GM06990 (cell line): ENCODE data around the gene EMILIN3.

Source experiments
- DNase-seq: peaks from one replicate; pipeline ENCODE4 v3.0.0-alpha.2; 2011; ENCODE audit not compliant: insufficient read length; ENCODE audit errors: extremely low read depth
- H3K27me3 ChIP-seq: replicated peaks from 2 replicates; pipeline ENCODE4 v1.6.0; 2011; ENCODE audit warnings: low read length; ENCODE audit not compliant: control insufficient read depth, insufficient read depth
- H3K36me3 ChIP-seq: 2 replicates; pipeline ENCODE4 v1.5.1; 2011; ENCODE audit warnings: low read length; ENCODE audit not compliant: control insufficient read depth, insufficient read depth
- H3K4me3 ChIP-seq: replicated peaks from 2 replicates; pipeline ENCODE4 v1.5.1; 2011; ENCODE audit warnings: low read depth, mild to moderate bottlenecking, control low read depth, low read length
- CTCF ChIP-seq: IDR thresholded peaks from 2 replicates; pipeline ENCODE4 v1.5.1; 2011; ENCODE audit warnings: low read length, control low read depth, mild to moderate bottlenecking, inconsistent platforms; ENCODE audit not compliant: insufficient read depth, poor library complexity, severe bottlenecking

Gene EMILIN3

DNA sequence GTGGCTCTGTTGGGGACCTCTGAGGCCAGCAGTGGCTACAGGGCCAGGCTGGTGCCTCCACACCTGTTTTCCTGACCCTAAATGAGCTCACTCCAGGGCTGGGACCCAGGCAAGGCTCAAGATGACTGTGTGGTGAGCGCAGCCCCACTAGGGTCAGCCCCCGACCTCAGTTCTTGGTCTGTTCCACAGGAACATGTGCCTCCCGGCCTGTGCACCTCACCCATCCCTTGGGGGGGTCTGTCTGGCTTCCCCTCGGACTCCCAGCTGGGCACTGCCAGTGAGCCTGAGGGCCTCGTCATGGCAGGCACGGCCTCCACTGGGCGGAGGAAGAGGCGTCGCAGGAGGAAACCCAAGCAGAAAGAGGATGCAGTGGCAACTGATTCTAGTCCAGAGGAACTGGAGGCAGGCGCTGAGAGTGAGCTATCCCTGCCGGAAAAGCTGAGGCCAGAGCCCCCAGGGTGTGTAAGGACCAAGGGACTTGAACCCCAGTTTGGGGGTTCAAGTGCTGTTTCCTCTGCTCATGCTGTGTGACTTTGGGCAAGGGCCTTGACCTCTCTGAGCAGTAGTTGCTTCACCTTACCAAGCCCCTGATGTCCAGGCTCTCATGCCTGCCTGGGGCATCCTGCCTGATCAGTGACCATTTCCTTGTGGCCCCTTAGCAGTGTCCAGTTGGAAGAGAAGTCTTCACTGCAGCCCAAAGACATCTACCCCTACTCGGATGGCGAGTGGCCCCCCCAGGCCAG, 18.0 kb downstream of the EMILIN3 start:
- Histone ChIP-seq H3K4me3 (no peak overlapping the region), H3K27me3 (no peaks in the 10 kb centered on the region), H3K36me3 (no peaks in the 10 kb centered on the region)
- TF ChIP-seq CTCF = no peak
- no peak for DNase-seq

DNA sequence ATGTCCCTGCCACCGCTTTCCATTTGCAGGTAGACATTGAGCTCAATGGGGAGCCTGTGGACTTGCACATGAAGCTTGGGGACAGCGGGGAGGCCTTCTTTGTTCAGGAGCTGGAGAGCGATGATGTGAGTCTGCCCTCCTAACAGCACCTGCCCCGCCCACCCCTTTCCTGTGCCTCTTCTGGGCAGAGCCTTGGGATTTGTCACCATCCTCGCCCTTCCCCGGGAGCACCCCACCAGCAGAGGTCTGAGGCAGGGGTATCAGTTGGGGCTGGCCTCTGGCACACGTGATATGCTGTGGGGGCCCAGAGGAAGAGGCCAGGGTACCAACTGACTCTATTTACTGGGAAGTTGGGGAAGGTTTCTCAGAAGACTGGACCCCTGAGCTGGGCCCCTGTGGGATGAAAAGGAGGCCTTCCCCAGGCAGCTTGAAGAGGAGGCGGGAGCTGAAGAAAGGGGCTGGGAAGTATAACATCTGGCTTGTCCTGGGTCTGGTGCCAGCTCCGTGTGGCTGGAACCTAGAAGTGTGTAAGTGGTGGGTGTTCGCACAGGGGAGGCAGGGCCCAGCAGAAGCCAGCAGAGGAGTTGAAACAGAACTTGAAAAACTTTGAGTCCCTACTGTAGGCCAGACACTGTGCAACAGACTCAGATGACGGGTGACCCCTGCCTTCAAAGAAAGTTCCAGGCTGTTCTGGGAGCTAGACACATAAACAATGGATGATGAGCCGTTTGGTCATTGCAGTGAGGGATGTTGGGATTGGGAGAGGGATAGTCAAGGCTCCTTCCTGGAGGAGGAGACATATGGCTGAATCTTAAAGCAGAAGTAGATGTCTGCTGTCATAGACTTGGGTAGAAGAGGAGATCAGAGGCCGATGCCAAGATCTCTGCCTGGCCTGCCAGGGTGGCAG, 18.8 kb downstream of the EMILIN3 start:
- Histone ChIP-seq H3K27me3 (no peaks in the 10 kb centered on the region), H3K36me3 (no peaks in the 10 kb centered on the region), H3K4me3 (no peak overlapping the region)
- DNase-seq = no peak
- TF ChIP-seq CTCF = no peak

DNA sequence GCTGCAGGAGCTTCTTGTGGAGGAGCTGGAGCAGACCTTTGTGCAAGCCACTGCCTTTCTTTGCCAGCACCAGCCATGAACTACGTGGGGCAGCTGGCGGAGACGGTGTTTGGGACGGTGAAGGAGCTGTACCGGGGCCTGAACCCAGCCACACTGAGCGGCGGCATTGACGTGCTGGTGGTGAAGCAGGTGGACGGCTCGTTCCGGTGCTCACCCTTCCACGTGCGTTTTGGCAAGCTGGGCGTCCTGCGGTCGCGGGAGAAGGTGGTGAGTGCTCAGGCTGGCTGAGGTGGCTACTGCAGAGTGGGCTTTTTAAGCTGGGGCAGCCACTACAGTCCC, 20.9 kb downstream of the EMILIN3 start:
- TF ChIP-seq CTCF = no peak
- Histone ChIP-seq H3K27me3 (no peaks in the 10 kb centered on the region), H3K4me3 (no peak overlapping the region), H3K36me3 (no peaks in the 10 kb centered on the region)
- DNase-seq = no peak

- H3K36me3 ChIP-seq = no peaks in the 10 kb centered on the region
- no peak overlapping the region for H3K4me3 ChIP-seq
- no peak for TF ChIP-seq CTCF
- H3K27me3 ChIP-seq = no peaks in the 10 kb centered on the region
- DNase-seq = no peak
Observed at GRCh38 chr20:41344938-41345728, 21.5 kb downstream of the EMILIN3 start.

DNA sequence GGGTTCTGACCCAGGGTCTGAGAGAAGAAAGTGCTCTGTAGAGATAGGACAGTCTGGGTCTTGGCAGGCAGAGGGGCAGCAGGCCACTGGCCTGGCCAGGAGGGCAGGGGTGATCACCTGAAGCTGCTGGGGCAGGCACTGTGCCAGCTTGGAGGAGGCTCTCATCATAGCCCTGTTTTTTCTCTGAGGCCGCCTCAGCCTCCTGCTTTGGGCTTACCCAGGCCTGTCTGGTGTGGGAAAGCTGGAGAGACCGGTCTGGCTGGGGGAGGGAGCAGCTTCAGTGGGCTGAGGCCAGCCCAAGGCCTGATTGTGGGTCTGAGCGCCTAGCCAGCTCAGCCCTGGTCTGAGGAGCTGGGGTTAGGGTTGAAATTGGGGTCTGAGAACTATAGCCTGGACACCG, 22.1 kb downstream of the EMILIN3 start:
- Histone ChIP-seq H3K36me3 (no peaks in the 10 kb centered on the region), H3K27me3 (no peaks in the 10 kb centered on the region), H3K4me3 (no peak overlapping the region)
- TF ChIP-seq CTCF = no peak
- no peak for DNase-seq
